ENCODE results near the gene BGN.

DNA sequence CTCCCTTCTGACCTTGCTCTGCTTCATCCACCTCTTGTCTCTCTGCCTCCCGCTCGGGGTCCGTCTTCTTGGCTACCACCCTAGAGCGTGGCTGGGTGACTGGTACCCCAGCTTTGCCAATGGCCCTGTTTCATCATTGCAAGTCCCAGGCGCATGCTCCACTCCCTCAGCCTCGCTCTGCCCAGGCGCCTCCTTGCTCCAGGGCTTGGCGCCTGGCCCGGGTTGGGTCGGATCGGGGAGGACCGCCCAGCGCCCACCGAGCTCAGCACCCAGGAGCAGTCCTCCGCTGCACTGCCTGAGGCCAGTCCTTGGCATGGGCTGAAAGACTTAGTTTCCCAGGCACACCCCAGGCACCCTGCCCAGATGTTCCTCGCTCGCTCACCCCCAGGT, 577 bp downstream of the BGN start:
- TF ChIP-seq, protein P1, sequence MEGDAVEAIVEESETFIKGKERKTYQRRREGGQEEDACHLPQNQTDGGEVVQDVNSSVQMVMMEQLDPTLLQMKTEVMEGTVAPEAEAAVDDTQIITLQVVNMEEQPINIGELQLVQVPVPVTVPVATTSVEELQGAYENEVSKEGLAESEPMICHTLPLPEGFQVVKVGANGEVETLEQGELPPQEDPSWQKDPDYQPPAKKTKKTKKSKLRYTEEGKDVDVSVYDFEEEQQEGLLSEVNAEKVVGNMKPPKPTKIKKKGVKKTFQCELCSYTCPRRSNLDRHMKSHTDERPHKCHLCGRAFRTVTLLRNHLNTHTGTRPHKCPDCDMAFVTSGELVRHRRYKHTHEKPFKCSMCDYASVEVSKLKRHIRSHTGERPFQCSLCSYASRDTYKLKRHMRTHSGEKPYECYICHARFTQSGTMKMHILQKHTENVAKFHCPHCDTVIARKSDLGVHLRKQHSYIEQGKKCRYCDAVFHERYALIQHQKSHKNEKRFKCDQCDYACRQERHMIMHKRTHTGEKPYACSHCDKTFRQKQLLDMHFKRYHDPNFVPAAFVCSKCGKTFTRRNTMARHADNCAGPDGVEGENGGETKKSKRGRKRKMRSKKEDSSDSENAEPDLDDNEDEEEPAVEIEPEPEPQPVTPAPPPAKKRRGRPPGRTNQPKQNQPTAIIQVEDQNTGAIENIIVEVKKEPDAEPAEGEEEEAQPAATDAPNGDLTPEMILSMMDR (IDR thresholded peaks at IDR 0.05 in 4 of 5, conservative IDR thresholded peaks at IDR 0.05 in 1 of 5): no peak
- no peak for TF ChIP-seq POLR2A (IDR thresholded peaks at IDR 0.05)

All from gastrocnemius medialis (tissue), 4 donors.